Measurements from ENCODE around the gene PLA2R1. TPM values are rescaled to one million over a fixed set of nuclear protein-coding genes. Genes with fewer than 3 reads are reported as not detected.

PLA2R1 gene
- total RNA-seq, 1 donor from 2014 or later = 9.3 TPM

DNA sequence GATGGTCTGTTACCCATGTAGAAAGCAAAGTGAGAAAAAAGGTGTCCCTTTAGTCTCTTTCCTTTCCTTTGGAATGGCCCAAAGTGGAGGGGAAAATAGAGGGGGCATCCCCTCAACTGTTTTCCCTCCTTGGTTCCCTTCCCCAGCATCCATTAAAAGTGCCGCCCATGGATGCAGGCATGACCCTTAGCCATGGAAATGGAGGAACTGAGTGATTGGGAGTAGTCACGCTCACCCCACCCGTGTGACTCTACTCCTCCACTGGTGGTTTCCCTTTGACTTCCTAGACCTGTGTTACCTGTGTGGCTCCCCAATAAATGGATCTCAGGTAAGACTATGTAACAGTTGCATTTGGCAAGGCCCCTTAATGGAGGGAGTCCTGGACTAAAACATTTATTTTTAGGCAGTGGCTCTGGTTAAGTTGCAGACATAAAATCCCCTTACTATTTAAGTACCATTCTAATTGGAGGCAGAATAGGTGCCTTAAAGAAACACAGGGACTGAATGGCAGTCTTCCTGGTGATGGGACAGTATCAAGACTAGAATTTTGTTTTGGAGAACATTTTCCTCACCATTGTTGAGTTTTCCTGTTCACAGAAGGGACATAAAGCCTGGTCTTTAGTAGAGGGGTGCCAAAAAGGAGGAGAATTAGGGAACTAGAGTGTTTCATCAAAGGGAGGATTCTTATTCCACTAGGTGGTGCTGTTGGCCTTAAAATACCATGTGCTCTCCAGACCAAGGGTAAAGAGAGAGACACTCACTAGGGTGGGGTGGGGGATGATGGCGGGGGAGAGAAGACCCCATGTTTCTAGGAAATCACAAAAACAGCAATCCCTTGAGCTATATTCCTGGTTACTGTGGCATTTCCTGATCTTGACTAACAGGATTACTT is 25.7 kb upstream of the PLA2R1 start:
- Histone ChIP-seq H3K4me3 (no peak overlapping the region), H3K4me1 (no peaks in the 10 kb centered on the region), H3K27ac (no peak overlapping the region), H3K36me3 (no peaks in the 10 kb centered on the region), H3K9me3 (peaks cover 43 to 70% of the 10 kb centered on the region in 2 donors), H3K27me3 (no peaks in the 10 kb centered on the region)
- DNase-seq (ENCODE audit: low spot score in 2 of 2) = no peak
- TF ChIP-seq, protein P1, sequence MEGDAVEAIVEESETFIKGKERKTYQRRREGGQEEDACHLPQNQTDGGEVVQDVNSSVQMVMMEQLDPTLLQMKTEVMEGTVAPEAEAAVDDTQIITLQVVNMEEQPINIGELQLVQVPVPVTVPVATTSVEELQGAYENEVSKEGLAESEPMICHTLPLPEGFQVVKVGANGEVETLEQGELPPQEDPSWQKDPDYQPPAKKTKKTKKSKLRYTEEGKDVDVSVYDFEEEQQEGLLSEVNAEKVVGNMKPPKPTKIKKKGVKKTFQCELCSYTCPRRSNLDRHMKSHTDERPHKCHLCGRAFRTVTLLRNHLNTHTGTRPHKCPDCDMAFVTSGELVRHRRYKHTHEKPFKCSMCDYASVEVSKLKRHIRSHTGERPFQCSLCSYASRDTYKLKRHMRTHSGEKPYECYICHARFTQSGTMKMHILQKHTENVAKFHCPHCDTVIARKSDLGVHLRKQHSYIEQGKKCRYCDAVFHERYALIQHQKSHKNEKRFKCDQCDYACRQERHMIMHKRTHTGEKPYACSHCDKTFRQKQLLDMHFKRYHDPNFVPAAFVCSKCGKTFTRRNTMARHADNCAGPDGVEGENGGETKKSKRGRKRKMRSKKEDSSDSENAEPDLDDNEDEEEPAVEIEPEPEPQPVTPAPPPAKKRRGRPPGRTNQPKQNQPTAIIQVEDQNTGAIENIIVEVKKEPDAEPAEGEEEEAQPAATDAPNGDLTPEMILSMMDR (IDR thresholded peaks at IDR 0.05) = no peak
- intact Hi-C loops (cut with DNase I) = no loop called here

DNA sequence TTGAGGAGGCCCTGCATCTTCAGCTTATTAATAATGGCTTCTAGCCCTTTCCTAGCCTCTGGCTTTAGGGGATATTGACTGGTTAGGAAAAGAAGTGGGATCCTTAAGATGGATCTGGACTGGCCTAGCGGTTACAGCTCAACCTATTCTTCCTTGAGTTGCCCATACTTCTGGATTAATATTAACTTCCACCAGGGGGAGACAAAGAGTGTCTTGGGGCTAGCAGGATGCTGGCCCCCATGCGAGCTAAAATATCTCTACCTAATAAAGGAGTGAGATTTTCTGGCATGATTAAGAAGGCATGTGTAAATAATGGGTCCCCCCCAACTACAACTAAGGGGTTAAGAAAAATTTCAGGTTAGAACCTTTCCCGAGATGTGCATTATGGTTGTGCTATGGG is 23.2 kb upstream of the PLA2R1 start:
- Histone ChIP-seq H3K27me3 (no peaks in the 10 kb centered on the region), H3K27ac (no peak overlapping the region), H3K4me3 (no peak overlapping the region), H3K9me3 (peaks cover 43 to 65% of the 10 kb centered on the region in 2 donors), H3K4me1 (no peaks in the 10 kb centered on the region), H3K36me3 (no peaks in the 10 kb centered on the region)
- DNase-seq (ENCODE audit: low spot score in 2 of 2) = no peak
- TF ChIP-seq, protein P1 (IDR thresholded peaks at IDR 0.05) = no peak
- intact Hi-C loops (cut with DNase I) = no loop called here

DNA sequence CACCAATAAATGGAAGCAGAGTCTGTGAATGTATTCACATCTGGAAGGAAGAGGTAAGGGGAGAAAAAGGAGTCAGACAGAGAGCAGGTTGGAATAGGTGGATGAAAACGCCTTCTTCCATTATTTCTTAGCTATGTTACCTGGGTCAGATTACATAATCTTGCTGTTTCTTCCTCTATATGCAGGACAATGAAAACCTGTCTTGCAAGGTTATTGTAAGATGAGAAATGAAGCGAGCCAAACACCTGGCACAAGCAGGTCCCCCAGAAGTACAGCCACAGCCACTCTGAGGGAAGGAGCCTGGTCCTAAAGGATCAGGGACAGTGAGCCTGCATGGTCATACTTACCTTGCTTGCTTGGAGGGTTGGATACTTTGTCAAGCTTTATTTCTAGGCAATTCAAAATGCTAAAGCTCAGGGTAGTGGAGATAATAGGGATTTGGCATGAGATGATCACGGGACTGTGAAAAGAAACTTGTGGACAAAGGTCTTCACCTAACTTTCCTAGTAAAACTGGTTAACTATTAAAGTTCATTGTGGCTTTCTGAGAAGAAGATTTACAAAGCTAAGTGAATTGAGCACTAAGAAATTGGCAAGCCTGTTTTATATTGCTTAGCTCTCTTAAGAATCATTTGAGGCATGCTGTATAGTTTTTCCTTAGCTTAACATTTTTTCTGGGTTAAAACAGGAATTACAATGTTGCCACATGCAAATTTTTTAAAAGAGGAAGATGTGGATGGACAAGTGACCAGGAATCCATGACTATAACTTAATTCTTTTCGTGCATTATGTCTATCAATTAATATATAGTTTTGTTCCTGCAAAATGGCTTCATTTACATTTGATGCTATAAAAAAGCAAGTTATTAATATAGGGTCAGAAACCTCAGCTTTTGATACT is 15.7 kb upstream of the PLA2R1 start:
- H3K27me3 ChIP-seq = no peaks in the 10 kb centered on the region
- intact Hi-C loops (cut with DNase I) = no loop called here
- H3K27ac ChIP-seq = no peak overlapping the region
- DNase-seq (ENCODE audit: low spot score in 2 of 2) = no peak
- TF ChIP-seq, protein P1 (IDR thresholded peaks at IDR 0.05) = no peak
- no peaks in the 10 kb centered on the region for H3K36me3 ChIP-seq
- no peak overlapping the region for H3K4me3 ChIP-seq
- H3K9me3 ChIP-seq = no peaks in the 10 kb centered on the region
- H3K4me1 ChIP-seq = peaks cover 0 to 6% of the 10 kb centered on the region in 2 donors

DNA sequence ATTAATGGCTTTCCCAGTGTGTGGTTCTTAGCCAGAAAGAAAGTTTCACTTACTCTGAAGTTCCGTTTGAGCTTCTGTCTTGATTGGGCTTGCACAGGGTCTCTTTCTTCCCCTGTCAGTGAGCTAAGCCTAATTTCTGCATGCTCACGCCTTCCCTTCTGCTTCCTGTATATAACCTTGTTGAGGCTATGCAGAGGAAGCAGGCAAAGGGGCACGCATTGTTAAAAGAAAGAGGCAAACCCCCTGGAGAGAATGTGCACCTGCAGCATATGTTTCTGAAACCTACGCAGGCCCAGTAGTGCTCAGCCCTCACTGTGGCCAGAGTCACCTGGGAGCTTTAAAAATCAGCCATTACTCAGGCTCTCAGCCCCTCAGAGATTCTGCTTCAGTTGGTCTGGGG is 14.5 kb upstream of the PLA2R1 start:
- intact Hi-C loops (cut with DNase I) = no loop called here

DNA sequence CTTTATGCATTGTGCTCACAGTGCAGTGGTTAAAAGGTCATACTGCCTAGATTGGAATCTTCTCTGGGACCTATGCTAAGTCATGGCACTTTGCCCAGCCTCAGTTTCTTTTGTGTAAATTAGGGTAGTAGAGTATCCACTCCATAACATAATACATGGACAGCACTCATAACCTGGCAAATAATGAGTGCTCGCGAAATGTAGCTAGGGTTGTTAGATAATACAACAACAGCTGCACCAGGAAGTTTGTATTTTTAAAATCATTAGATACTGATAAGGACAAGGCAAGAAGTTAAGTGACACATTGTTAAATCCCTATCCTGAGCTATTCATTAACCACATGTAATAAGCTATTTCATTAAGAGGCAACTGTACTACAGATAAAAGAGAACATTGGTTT is 13.8 kb upstream of the PLA2R1 start:
- H3K4me1 ChIP-seq = peaks cover 0 to 6% of the 10 kb centered on the region in 2 donors
- TF ChIP-seq, protein P1 (IDR thresholded peaks at IDR 0.05) = no peak
- H3K27me3 ChIP-seq = no peaks in the 10 kb centered on the region
- intact Hi-C loops (cut with DNase I) = no loop called here
- no peak overlapping the region for H3K27ac ChIP-seq
- no peaks in the 10 kb centered on the region for H3K9me3 ChIP-seq
- no peaks in the 10 kb centered on the region for H3K36me3 ChIP-seq
- H3K4me3 ChIP-seq = no peak overlapping the region
- DNase-seq (ENCODE audit: low spot score in 2 of 2) = no peak

More for the DNA sequence above, 14.5 kb upstream of the PLA2R1 start:
- H3K4me1 ChIP-seq = peaks cover 0 to 6% of the 10 kb centered on the region in 2 donors
- no peaks in the 10 kb centered on the region for H3K27me3 ChIP-seq
- TF ChIP-seq, protein P1 (IDR thresholded peaks at IDR 0.05) = no peak
- DNase-seq (ENCODE audit: low spot score in 2 of 2) = no peak
- no peak overlapping the region for H3K4me3 ChIP-seq
- H3K36me3 ChIP-seq = no peaks in the 10 kb centered on the region
- H3K9me3 ChIP-seq = no peaks in the 10 kb centered on the region
- H3K27ac ChIP-seq = no peak overlapping the region

Measured in ascending aorta (tissue), 2 donors.